Liver (tissue), 9 donors: ENCODE results near the gene PKP4. TPM values are rescaled to one million over a fixed set of nuclear protein-coding genes. Genes with fewer than 3 reads are reported as not detected.

Experiments used
- DNase-seq: peaks from one replicate; pipeline ENCODE4 v3.0.0-alpha.2; 2017; ENCODE audit warnings: low spot score
- H3K27ac ChIP-seq, 2 donors: one replicate each; pipeline ENCODE4 v1.7.0; 2013; ENCODE audit warnings: inconsistent platforms in 2 of 2, low read length in 2 of 2, control low read depth in 1 of 2, low read depth in 1 of 2, mild to moderate bottlenecking in 1 of 2
- H3K27me3 ChIP-seq, 4 donors: one replicate each; pipeline versions ENCODE4 v1.6.1 to v1.7.0; 2013; ENCODE audit warnings: low read length in 3 of 4, inconsistent platforms in 1 of 4, mild to moderate bottlenecking in 1 of 4, moderate library complexity in 1 of 4; ENCODE audit not compliant: control insufficient read depth in 4 of 4, insufficient read depth in 4 of 4
- H3K36me3 ChIP-seq, 4 donors: one replicate each; pipeline versions ENCODE4 v1.6.1 to v1.7.0; 2013; ENCODE audit warnings: low read length in 3 of 4, mild to moderate bottlenecking in 3 of 4, low read depth in 1 of 4, moderate library complexity in 1 of 4; ENCODE audit not compliant: control insufficient read depth in 4 of 4, insufficient read depth in 3 of 4
- H3K4me1 ChIP-seq, 4 donors: one replicate each; pipeline versions ENCODE4 v1.6.1 to v1.7.0; 2013; ENCODE audit warnings: low read length in 3 of 4, mild to moderate bottlenecking in 3 of 4, moderate library complexity in 1 of 4; ENCODE audit not compliant: control insufficient read depth in 4 of 4, insufficient read depth in 4 of 4
- H3K4me3 ChIP-seq, 3 donors: one replicate each; pipeline versions ENCODE4 v1.6.1 to v1.7.0; 2013; ENCODE audit warnings: low read length in 3 of 3, control low read depth in 1 of 3, low read depth in 1 of 3, mild to moderate bottlenecking in 1 of 3
- H3K9ac ChIP-seq, 2 donors: one replicate each; pipeline ENCODE4 v1.7.0; 2013; ENCODE audit warnings: low read length in 2 of 2, mild to moderate bottlenecking in 2 of 2, moderate library complexity in 2 of 2, control low read depth in 1 of 2, low read depth in 1 of 2
- H3K9me3 ChIP-seq, 4 donors: one replicate each; pipeline versions ENCODE4 v1.6.1 to v1.7.0; 2013; ENCODE audit warnings: low read length in 3 of 4; ENCODE audit not compliant: control insufficient read depth in 4 of 4
- EGR1 ChIP-seq, 2 donors: IDR thresholded peaks; 2 replicates each; pipeline ENCODE4 v1.6.1; 2016 to 2018; ENCODE audit warnings: antibody characterized with exemption in 2 of 2, low read depth in 2 of 2
- FOXA1 ChIP-seq: IDR thresholded peaks from 2 replicates; pipeline ENCODE4 v1.6.1; 2016; ENCODE audit warnings: antibody characterized with exemption
- FOXA2 ChIP-seq: IDR thresholded peaks from 2 replicates; pipeline ENCODE4 v1.6.1; 2016; ENCODE audit warnings: antibody characterized with exemption
- HNF4A ChIP-seq, 2 donors: conservative IDR thresholded peaks; 2 replicates each; pipeline ENCODE4 v1.6.1; 2016; ENCODE audit warnings: antibody characterized with exemption in 2 of 2, mild to moderate bottlenecking in 2 of 2
- HNF4G ChIP-seq: IDR thresholded peaks from 2 replicates; pipeline ENCODE4 v1.6.1; 2016; ENCODE audit warnings: antibody characterized with exemption
- JUND ChIP-seq, 2 donors: IDR thresholded peaks; 2 replicates each; pipeline ENCODE4 v1.6.1; 2016; ENCODE audit warnings: antibody characterized with exemption in 2 of 2
- NR2F2 ChIP-seq: IDR thresholded peaks from 2 replicates; pipeline ENCODE4 v1.6.1; 2016; ENCODE audit warnings: antibody characterized with exemption
- RAD21 ChIP-seq, 2 donors: IDR thresholded peaks; 2 replicates each; pipeline ENCODE4 v1.6.1; 2016; ENCODE audit warnings: antibody characterized with exemption in 2 of 2, mild to moderate bottlenecking in 2 of 2
- RXRA ChIP-seq, 2 donors: IDR thresholded peaks; 2 replicates each; pipeline ENCODE4 v1.6.1; 2017 to 2018; ENCODE audit warnings: antibody characterized with exemption in 2 of 2, mild to moderate bottlenecking in 1 of 2
- SP1 ChIP-seq: IDR thresholded peaks from 2 replicates; pipeline ENCODE4 v1.6.1; 2018; ENCODE audit warnings: antibody characterized with exemption, mild to moderate bottlenecking
- TAF1 ChIP-seq: conservative IDR thresholded peaks from 2 replicates; pipeline ENCODE4 v1.6.1; 2016; ENCODE audit warnings: antibody characterized with exemption, mild to moderate bottlenecking
- YY1 ChIP-seq: IDR thresholded peaks from 2 replicates; pipeline ENCODE4 v1.6.1; 2016; ENCODE audit warnings: antibody characterized with exemption, mild to moderate bottlenecking
- WGBS: extraction: QIAGEN DNeasy Blood & Tissue Kit; methylation state at CpG from one replicate; pipeline ENCODE4 v1.1.7; 2013; 5-methylcytosine and 5-hydroxymethylcytosine counted together
- polyA plus RNA-seq, 2 donors: library from polyadenylated mRNA; stranded (reverse) in 1 of 2; unstranded in 1 of 2; fragments of 200-250 nt in 1 of 2; fragments of >200 nt in 1 of 2; fragmentation: Nextera tagmentation in 1 of 2; extraction: Ambion mirVana in 1 of 2; gene quantifications; one replicate each; pipeline versions ENCODE4 v1.2.1 to v1.2.3, GENCODE V29; 2013 to 2015
- total RNA-seq, 2 donors: library from RNA; depleted of rRNA; stranded (reverse); fragments of >200 nt; gene quantifications; one replicate each; pipeline ENCODE4 v1.2.3, GENCODE V29; 2014
- TF ChIP-seq, protein P1 (sequence below): IDR thresholded peaks from 2 replicates; pipeline ENCODE4 v1.6.1; 2016; ENCODE audit warnings: antibody characterized with exemption
- TF ChIP-seq, protein P2 (sequence below): IDR thresholded peaks from 2 replicates; pipeline ENCODE4 v1.6.1; 2016; ENCODE audit warnings: antibody characterized with exemption, mild to moderate bottlenecking
- TF ChIP-seq, protein P3 (sequence below): fragments of 150-350 bp; IDR thresholded peaks from 2 replicates; pipeline ENCODE4 v1.5.1; 2017; ENCODE audit warnings: improper control_type of control experiment, low read depth, low read length; ENCODE audit not compliant: missing input control
- donor health status: healthy.
- donor health status: healthy.
- donor health status: healthy.
- donor health status: healthy.
- donor health status: healthy.

Gene PKP4
- total and polyA plus RNA-seq, 4 donors, result 7.7 to 33.8 (median 19.0) TPM

DNA sequence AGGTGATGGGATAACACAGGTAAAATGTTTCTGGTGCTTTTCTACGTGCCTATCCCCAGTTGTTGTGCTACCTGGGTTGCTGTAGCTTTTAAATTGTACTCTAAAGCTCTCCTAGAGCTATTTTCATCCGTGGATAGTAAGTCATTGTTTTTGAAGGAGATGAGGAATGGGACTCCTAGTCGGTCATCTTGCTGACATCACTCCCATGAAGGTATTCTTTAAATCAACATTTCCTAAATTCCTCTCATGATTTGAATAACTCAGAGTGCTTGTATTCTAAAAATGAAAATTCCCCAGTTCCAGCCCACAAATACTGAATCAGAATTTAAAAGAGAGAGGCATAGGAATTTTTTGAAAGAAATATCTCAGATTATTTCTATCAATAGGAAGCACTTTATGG, 44.5 kb upstream of the PKP4 start:
- Histone ChIP-seq H3K9me3 (peaks cover 1 to 7% (median 3%) of the 10 kb centered on the region in 4 donors), H3K36me3 (no peaks in the 10 kb centered on the region), H3K4me3 (no peak overlapping the region), H3K27ac (no peak overlapping the region), H3K27me3 (peaks cover 0 to 4% (median 0%) of the 10 kb centered on the region in 4 donors), H3K4me1 (no peaks in the 10 kb centered on the region), H3K9ac (no peak overlapping the region)
- no peak for DNase-seq
- TF ChIP-seq, protein P1, sequence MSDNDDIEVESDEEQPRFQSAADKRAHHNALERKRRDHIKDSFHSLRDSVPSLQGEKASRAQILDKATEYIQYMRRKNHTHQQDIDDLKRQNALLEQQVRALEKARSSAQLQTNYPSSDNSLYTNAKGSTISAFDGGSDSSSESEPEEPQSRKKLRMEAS, result no peak
- TF ChIP-seq FOXA1 (no peak), RXRA (IDR thresholded peaks at IDR 0.05) (no peak), YY1 (no peak), HNF4G (no peak), TAF1 (no peak), FOXA2 (no peak), NR2F2 (no peak), HNF4A (conservative IDR thresholded peaks at IDR 0.05) (no peak)
- 62% methylated on average over 3 of the region's 3 CpGs for WGBS

DNA sequence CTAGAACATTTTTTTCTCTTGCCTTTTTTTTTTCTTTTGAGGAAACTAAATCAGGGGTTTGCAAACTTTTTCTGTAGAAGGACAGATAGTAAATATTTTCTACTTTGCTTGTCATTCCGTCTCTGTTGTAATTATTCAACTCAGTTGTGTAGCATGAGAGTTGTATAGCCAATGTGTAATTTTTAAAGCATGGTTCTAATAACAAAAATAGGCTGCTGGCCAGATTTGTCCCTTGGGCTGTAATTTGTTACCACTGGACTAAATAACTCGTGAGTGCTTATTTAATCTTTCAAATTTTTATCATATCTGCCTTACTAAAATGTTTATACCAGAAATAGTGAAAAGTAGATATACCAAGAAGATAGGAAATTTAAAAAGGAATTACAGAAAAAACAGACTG, 43.2 kb upstream of the PKP4 start:
- no peak overlapping the region for H3K4me3 ChIP-seq
- WGBS, result 69% methylated on average over 2 of the region's 2 CpGs
- no peaks in the 10 kb centered on the region for H3K4me1 ChIP-seq
- TF ChIP-seq, protein P2, sequence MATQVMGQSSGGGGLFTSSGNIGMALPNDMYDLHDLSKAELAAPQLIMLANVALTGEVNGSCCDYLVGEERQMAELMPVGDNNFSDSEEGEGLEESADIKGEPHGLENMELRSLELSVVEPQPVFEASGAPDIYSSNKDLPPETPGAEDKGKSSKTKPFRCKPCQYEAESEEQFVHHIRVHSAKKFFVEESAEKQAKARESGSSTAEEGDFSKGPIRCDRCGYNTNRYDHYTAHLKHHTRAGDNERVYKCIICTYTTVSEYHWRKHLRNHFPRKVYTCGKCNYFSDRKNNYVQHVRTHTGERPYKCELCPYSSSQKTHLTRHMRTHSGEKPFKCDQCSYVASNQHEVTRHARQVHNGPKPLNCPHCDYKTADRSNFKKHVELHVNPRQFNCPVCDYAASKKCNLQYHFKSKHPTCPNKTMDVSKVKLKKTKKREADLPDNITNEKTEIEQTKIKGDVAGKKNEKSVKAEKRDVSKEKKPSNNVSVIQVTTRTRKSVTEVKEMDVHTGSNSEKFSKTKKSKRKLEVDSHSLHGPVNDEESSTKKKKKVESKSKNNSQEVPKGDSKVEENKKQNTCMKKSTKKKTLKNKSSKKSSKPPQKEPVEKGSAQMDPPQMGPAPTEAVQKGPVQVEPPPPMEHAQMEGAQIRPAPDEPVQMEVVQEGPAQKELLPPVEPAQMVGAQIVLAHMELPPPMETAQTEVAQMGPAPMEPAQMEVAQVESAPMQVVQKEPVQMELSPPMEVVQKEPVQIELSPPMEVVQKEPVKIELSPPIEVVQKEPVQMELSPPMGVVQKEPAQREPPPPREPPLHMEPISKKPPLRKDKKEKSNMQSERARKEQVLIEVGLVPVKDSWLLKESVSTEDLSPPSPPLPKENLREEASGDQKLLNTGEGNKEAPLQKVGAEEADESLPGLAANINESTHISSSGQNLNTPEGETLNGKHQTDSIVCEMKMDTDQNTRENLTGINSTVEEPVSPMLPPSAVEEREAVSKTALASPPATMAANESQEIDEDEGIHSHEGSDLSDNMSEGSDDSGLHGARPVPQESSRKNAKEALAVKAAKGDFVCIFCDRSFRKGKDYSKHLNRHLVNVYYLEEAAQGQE, result no peak
- TF ChIP-seq RAD21 (IDR thresholded peaks at IDR 0.05), result no peak
- no peak for TF ChIP-seq HNF4A (conservative IDR thresholded peaks at IDR 0.05)
- TF ChIP-seq FOXA2, result no peak
- H3K27ac ChIP-seq, result no peak overlapping the region
- no peak for DNase-seq
- H3K36me3 ChIP-seq, result no peaks in the 10 kb centered on the region
- peaks cover 0 to 4% (median 0%) of the 10 kb centered on the region in 4 donors for H3K27me3 ChIP-seq
- H3K9ac ChIP-seq, result no peak overlapping the region
- H3K9me3 ChIP-seq, result peaks cover 1 to 7% (median 3%) of the 10 kb centered on the region in 4 donors

DNA sequence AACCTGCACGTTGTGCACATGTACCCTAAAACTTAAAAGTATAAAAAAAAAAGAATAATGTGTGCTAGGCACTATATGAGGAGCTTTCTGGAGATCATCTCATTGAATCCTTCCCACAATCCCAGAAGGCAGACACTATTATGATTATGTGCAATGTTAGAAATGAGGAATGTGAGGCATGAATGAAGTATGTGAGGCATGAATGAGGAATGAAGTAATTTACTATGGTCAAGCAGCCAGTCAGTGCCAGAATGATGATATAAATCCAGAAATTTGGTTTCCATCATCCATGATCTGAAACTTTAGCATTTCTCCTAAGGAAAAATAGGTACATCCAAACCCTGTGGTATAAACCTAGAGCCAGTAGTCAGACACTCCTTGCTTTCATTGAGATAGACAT, 42.2 kb upstream of the PKP4 start:
- Histone ChIP-seq H3K27ac (no peak overlapping the region), H3K36me3 (no peaks in the 10 kb centered on the region), H3K9me3 (peaks cover 1 to 7% (median 3%) of the 10 kb centered on the region in 4 donors), H3K9ac (no peak overlapping the region), H3K27me3 (peaks cover 0 to 4% (median 0%) of the 10 kb centered on the region in 4 donors), H3K4me3 (no peak overlapping the region), H3K4me1 (no peaks in the 10 kb centered on the region)
- 98% methylated on average over 1 of the region's 1 CpG for whole genome bisulfite sequencing
- no peak for TF ChIP-seq TAF1
- TF ChIP-seq, protein P3, sequence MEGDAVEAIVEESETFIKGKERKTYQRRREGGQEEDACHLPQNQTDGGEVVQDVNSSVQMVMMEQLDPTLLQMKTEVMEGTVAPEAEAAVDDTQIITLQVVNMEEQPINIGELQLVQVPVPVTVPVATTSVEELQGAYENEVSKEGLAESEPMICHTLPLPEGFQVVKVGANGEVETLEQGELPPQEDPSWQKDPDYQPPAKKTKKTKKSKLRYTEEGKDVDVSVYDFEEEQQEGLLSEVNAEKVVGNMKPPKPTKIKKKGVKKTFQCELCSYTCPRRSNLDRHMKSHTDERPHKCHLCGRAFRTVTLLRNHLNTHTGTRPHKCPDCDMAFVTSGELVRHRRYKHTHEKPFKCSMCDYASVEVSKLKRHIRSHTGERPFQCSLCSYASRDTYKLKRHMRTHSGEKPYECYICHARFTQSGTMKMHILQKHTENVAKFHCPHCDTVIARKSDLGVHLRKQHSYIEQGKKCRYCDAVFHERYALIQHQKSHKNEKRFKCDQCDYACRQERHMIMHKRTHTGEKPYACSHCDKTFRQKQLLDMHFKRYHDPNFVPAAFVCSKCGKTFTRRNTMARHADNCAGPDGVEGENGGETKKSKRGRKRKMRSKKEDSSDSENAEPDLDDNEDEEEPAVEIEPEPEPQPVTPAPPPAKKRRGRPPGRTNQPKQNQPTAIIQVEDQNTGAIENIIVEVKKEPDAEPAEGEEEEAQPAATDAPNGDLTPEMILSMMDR, result no peak
- TF ChIP-seq HNF4G, result no peak
- no peak for TF ChIP-seq FOXA1
- TF ChIP-seq, protein P2, result no peak
- TF ChIP-seq, protein P1, result no peak
- no peak for TF ChIP-seq NR2F2
- TF ChIP-seq JUND (IDR thresholded peaks at IDR 0.05), result no peak
- no peak for TF ChIP-seq YY1
- TF ChIP-seq SP1, result no peak
- TF ChIP-seq RXRA (IDR thresholded peaks at IDR 0.05), result no peak
- TF ChIP-seq EGR1 (IDR thresholded peaks at IDR 0.05; ENCODE audit: low read depth in 2 of 2), result no peak
- no peak for DNase-seq
